HepG2 (cell line): Measurements from ENCODE around the gene TWNK. TPM values are rescaled to one million over a fixed set of nuclear protein-coding genes. Genes with fewer than 3 reads are reported as not detected.

Experiments
- SMAD9 ChIP-seq: sonication (generic); formaldehyde crosslinking; IDR thresholded peaks from 2 replicates; pipeline ENCODE4 v1.5.1; 2020; ENCODE audit warnings: mild to moderate bottlenecking, missing genetic modification reagents
- TCF7L2 ChIP-seq: IDR thresholded peaks from 2 replicates; pipeline ENCODE4 v1.6.1; 2011; ENCODE audit warnings: mild to moderate bottlenecking, low read depth, low read length, moderate library complexity
- ZNF160 ChIP-seq: sonication (generic); formaldehyde crosslinking; IDR thresholded peaks from 2 replicates; pipeline ENCODE4 v1.8.0; 2022; ENCODE audit warnings: mild to moderate bottlenecking, inconsistent platforms, missing genetic modification reagents
- ZNF329 ChIP-seq: sonication (generic); formaldehyde crosslinking; IDR thresholded peaks from 2 replicates; pipeline ENCODE4 v1.9.0; 2021; ENCODE audit warnings: low read depth, mild to moderate bottlenecking, missing genetic modification reagents
- ZNF333 ChIP-seq: sonication (generic); formaldehyde crosslinking; IDR thresholded peaks from 2 replicates; pipeline ENCODE4 v1.4.0; 2020; ENCODE audit warnings: mild to moderate bottlenecking, missing genetic modification reagents, borderline replicate concordance
- ZNF367 ChIP-seq: sonication (generic); formaldehyde crosslinking; IDR thresholded peaks from 2 replicates; pipeline ENCODE4 v1.4.0; 2020; ENCODE audit warnings: missing genetic modification reagents, borderline replicate concordance
- ZNF446 ChIP-seq: sonication (generic); formaldehyde crosslinking; IDR thresholded peaks from 2 replicates; pipeline ENCODE4 v1.5.0; 2020; ENCODE audit warnings: mild to moderate bottlenecking, missing genetic modification reagents
- ZNF451 ChIP-seq: sonication (generic); formaldehyde crosslinking; IDR thresholded peaks from 2 replicates; pipeline ENCODE4 v1.5.0; 2020; ENCODE audit warnings: mild to moderate bottlenecking, missing genetic modification reagents
- ZNF572 ChIP-seq: sonication (generic); formaldehyde crosslinking; IDR thresholded peaks from 2 replicates; pipeline ENCODE4 v1.5.1; 2020; ENCODE audit warnings: mild to moderate bottlenecking, missing genetic modification reagents
- polyA plus RNA-seq, 8 experiments: library from polyadenylated mRNA; depleted of rRNA in 3 of 8; stranded (reverse) in 7 of 8; unstranded in 1 of 8; fragments of >200 nt; fragmentation: Illumina TruSeq in 4 of 8; extraction: Trizol in 4 of 8; gene quantifications; 2 replicates each; pipeline versions ENCODE4 v1.2.1 to v1.2.3, GENCODE V29; 2011 to 2016; ENCODE audit warnings: low read depth in 4 of 8, missing spikeins in 1 of 8, mixed read lengths in 1 of 8; ENCODE audit not compliant: insufficient read depth in 1 of 8
- total RNA-seq, 5 experiments: library from RNA; depleted of rRNA; stranded (reverse); fragments of >200 nt; fragmentation: Illumina TruSeq; extraction: Trizol; gene quantifications; 2 replicates each; pipeline ENCODE4 v1.2.3, GENCODE V29; 2016; ENCODE audit warnings: low read depth in 1 of 5
- TF ChIP-seq, protein P1 (sequence below): sonication (generic); IDR thresholded peaks from 2 replicates; pipeline ENCODE4 v1.6.1; 2016; ENCODE audit warnings: low read depth, borderline replicate concordance
- TF ChIP-seq, protein P2 (sequence below): IDR thresholded peaks from 2 replicates; pipeline ENCODE4 v1.6.1; 2018; ENCODE audit warnings: missing genetic modification reagents
- TF ChIP-seq, protein P3 (sequence below): sonication (generic); formaldehyde crosslinking; IDR thresholded peaks from 2 replicates; pipeline ENCODE4 v1.4.0; 2020; ENCODE audit warnings: low read depth, missing genetic modification reagents
- TF ChIP-seq, protein P4 (sequence below): sonication (generic); formaldehyde crosslinking; IDR thresholded peaks from 2 replicates; pipeline ENCODE4 v1.8.1; 2023; ENCODE audit warnings: missing genetic modification reagents, inconsistent platforms, borderline replicate concordance
- TF ChIP-seq, protein P5 (sequence below): sonication (generic); formaldehyde crosslinking; IDR thresholded peaks from 2 replicates; pipeline ENCODE4 v1.4.0; 2020; ENCODE audit warnings: missing genetic modification reagents, mild to moderate bottlenecking, borderline replicate concordance
- TF ChIP-seq, protein P6 (sequence below): sonication (generic); formaldehyde crosslinking; IDR thresholded peaks from 2 replicates; pipeline ENCODE4 v1.9.0; 2022; ENCODE audit warnings: missing genetic modification reagents, mild to moderate bottlenecking, borderline replicate concordance

The TWNK gene
- total and polyA plus RNA-seq, 2 of the 13 experiments (the other 11 are each of a cell fraction or from before 2014, with no cell fraction given), result 10.7 to 16.5 TPM

DNA sequence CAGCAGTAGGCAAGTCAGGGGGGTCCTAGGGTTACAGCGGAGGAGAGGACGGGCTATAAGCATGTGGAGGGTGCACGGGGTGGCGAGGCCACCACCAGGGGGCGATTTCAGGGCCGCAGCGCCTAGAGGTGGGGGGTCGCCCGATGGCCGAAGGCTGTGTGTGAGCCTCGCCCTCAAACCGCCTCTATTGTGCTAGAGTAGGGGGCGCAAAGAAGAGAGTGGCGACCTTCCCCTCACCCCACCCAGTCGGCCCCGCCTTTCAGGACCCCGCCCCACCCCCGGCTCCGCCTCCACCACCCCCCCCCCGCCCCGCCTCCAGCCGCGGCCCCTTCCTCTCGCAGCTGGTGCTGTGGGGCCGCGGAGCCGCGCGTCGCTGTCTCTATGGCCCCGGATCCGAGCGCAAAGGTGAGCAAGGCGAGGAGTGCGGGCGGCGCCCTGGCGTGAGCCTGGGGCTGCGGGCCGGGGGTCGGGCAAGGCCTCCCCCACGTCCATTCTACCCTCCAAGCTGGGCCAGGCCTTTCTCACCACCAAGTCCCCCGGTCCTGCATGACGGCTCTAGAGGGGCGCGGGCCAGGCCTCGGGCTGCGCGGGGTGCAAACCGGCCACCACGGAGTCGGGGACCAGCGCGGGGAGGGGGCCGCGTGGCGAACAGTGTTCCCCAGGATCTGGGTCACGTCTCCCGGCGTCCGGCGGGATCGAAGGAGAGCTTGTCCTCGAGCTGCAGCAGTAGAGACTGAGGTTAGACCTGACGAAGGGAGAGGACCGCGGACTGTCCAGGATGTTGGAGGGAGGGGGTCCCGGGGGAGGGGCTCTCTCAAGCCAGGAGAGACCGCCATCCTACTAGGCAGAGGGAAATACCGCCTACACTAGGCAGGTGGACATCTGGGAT, 17.9 kb upstream of the TWNK start, which contains the start of gene SEMA4G (continued):
- TF ChIP-seq, protein P1, sequence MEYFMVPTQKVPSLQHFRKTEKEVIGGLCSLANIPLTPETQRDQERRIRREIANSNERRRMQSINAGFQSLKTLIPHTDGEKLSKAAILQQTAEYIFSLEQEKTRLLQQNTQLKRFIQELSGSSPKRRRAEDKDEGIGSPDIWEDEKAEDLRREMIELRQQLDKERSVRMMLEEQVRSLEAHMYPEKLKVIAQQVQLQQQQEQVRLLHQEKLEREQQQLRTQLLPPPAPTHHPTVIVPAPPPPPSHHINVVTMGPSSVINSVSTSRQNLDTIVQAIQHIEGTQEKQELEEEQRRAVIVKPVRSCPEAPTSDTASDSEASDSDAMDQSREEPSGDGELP, result peak; percentile 71; the same call in 1 of the 2 replicates
- TF ChIP-seq ZNF329 (CRISPR knock-in tag) (no peak), ZNF572 (peak; percentile 84), ZNF333 (CRISPR knock-in tag) (no peak; the same call in 1 of the 2 replicates), ZNF367 (CRISPR knock-in tag) (no peak; the same call in 1 of the 2 replicates), ZNF451 (CRISPR knock-in tag) (peak; percentile 17; the same call in 1 of the 2 replicates), ZNF160 (CRISPR knock-in tag) (0 out of 2 replicates have a peak, but pooled peaks have one; percentile 15), TCF7L2 (no peak), SMAD9 (no peak; the same call in 1 of the 2 replicates), ZNF446 (no peak)
- TF ChIP-seq, protein P2, sequence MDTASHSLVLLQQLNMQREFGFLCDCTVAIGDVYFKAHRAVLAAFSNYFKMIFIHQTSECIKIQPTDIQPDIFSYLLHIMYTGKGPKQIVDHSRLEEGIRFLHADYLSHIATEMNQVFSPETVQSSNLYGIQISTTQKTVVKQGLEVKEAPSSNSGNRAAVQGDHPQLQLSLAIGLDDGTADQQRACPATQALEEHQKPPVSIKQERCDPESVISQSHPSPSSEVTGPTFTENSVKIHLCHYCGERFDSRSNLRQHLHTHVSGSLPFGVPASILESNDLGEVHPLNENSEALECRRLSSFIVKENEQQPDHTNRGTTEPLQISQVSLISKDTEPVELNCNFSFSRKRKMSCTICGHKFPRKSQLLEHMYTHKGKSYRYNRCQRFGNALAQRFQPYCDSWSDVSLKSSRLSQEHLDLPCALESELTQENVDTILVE (CRISPR knock-in tag), result no peak
- TF ChIP-seq, protein P3, sequence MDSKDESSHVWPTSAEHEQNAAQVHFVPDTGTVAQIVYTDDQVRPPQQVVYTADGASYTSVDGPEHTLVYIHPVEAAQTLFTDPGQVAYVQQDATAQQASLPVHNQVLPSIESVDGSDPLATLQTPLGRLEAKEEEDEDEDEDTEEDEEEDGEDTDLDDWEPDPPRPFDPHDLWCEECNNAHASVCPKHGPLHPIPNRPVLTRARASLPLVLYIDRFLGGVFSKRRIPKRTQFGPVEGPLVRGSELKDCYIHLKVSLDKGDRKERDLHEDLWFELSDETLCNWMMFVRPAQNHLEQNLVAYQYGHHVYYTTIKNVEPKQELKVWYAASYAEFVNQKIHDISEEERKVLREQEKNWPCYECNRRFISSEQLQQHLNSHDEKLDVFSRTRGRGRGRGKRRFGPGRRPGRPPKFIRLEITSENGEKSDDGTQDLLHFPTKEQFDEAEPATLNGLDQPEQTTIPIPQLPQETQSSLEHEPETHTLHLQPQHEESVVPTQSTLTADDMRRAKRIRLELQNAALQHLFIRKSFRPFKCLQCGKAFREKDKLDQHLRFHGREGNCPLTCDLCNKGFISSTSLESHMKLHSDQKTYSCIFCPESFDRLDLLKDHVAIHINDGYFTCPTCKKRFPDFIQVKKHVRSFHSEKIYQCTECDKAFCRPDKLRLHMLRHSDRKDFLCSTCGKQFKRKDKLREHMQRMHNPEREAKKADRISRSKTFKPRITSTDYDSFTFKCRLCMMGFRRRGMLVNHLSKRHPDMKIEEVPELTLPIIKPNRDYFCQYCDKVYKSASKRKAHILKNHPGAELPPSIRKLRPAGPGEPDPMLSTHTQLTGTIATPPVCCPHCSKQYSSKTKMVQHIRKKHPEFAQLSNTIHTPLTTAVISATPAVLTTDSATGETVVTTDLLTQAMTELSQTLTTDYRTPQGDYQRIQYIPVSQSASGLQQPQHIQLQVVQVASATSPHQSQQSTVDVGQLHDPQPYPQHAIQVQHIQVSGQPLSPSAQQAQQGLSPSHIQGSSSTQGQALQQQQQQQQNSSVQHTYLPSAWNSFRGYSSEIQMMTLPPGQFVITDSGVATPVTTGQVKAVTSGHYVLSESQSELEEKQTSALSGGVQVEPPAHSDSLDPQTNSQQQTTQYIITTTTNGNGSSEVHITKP (CRISPR knock-in tag), result no peak
- TF ChIP-seq, protein P4, sequence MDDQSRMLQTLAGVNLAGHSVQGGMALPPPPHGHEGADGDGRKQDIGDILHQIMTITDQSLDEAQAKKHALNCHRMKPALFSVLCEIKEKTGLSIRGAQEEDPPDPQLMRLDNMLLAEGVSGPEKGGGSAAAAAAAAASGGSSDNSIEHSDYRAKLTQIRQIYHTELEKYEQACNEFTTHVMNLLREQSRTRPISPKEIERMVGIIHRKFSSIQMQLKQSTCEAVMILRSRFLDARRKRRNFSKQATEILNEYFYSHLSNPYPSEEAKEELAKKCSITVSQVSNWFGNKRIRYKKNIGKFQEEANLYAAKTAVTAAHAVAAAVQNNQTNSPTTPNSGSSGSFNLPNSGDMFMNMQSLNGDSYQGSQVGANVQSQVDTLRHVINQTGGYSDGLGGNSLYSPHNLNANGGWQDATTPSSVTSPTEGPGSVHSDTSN, result no peak
- TF ChIP-seq, protein P5, sequence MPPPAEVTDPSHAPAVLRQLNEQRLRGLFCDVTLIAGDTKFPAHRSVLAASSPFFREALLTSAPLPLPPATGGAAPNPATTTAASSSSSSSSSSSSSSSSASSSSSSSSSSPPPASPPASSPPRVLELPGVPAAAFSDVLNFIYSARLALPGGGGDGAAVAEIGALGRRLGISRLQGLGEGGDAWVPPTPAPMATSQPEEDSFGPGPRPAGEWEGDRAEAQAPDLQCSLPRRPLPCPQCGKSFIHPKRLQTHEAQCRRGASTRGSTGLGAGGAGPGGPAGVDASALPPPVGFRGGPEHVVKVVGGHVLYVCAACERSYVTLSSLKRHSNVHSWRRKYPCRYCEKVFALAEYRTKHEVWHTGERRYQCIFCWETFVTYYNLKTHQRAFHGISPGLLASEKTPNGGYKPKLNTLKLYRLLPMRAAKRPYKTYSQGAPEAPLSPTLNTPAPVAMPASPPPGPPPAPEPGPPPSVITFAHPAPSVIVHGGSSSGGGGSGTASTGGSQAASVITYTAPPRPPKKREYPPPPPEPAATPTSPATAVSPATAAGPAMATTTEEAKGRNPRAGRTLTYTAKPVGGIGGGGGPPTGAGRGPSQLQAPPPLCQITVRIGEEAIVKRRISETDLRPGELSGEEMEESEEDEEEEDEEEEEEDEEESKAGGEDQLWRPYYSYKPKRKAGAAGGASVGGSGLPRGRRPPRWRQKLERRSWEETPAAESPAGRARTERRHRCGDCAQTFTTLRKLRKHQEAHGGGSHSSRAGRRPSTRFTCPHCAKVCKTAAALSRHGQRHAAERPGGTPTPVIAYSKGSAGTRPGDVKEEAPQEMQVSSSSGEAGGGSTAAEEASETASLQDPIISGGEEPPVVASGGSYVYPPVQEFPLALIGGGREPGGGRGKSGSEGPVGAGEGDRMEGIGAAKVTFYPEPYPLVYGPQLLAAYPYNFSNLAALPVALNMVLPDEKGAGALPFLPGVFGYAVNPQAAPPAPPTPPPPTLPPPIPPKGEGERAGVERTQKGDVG (CRISPR knock-in tag), result no peak
- TF ChIP-seq, protein P6, sequence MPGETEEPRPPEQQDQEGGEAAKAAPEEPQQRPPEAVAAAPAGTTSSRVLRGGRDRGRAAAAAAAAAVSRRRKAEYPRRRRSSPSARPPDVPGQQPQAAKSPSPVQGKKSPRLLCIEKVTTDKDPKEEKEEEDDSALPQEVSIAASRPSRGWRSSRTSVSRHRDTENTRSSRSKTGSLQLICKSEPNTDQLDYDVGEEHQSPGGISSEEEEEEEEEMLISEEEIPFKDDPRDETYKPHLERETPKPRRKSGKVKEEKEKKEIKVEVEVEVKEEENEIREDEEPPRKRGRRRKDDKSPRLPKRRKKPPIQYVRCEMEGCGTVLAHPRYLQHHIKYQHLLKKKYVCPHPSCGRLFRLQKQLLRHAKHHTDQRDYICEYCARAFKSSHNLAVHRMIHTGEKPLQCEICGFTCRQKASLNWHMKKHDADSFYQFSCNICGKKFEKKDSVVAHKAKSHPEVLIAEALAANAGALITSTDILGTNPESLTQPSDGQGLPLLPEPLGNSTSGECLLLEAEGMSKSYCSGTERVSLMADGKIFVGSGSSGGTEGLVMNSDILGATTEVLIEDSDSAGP (CRISPR knock-in tag), result peak; percentile 56; the same call in 1 of the 2 replicates
